ENCODE results near the gene RMI2. TPM values are rescaled to one million over a fixed set of nuclear protein-coding genes. Genes with fewer than 3 reads are reported as not detected.

RMI2 gene
- total RNA-seq, 2 experiments from 2014 or later, result 43.1 TPM

GRCh38 chr16:11370084-11370931 lies 25.0 kb downstream of the RMI2 start:
- CTCF ChIA-PET, result interaction anchor here (0.7 to 1.9 kb wide), 4 partner anchors 12 to 401 kb away, joined by 3 to 9 read pairs (median 6); no protein-coding TSS in a partner anchor
- POLR2A ChIA-PET, result interaction anchor here (0.7 kb wide), 1 partner anchor 427 kb away, joined by 7 read pairs; no protein-coding TSS in a partner anchor

- ChIA-PET POLR2A (interaction anchor here (0.7 kb wide), 1 partner anchor 426 kb away, joined by 7 read pairs; no protein-coding TSS in a partner anchor), CTCF (interaction anchor here (0.7 to 1.9 kb wide), 7 partner anchors 13 to 402 kb away, joined by 3 to 9 read pairs (median 5); no protein-coding TSS in a partner anchor)
Observed at GRCh38 chr16:11370932-11371279, 25.6 kb downstream of the RMI2 start.

- POLR2A ChIA-PET, result no interaction called here
- CTCF ChIA-PET, result interaction anchor here (0.5 to 3.0 kb wide), 30 partner anchors 10 to 408 kb away, joined by 3 to 13 read pairs (median 4); partner anchors contain the start of gene SOCS1
Observed at GRCh38 chr16:11372073-11372828, 27.0 kb downstream of the RMI2 start.

- POLR2A ChIA-PET, result no interaction called here
- CTCF ChIA-PET, result interaction anchor here (0.6 to 3.0 kb wide), 8 partner anchors 11 to 408 kb away, joined by 3 to 9 read pairs (median 3); no protein-coding TSS in a partner anchor
Observed at GRCh38 chr16:11372829-11373306, 27.6 kb downstream of the RMI2 start.

- POLR2A ChIA-PET, result no interaction called here
- CTCF ChIA-PET, result interaction anchor here (3.0 kb wide), 1 partner anchor 22 kb away, joined by 9 read pairs; no protein-coding TSS in a partner anchor
Observed at GRCh38 chr16:11374255-11374654, 29.0 kb downstream of the RMI2 start.

- CTCF ChIA-PET, result interaction anchor here (1.8 kb wide), 1 partner anchor 413 kb away, joined by 4 read pairs; no protein-coding TSS in a partner anchor
- POLR2A ChIA-PET, result no interaction called here
Observed at GRCh38 chr16:11377154-11377553, 31.9 kb downstream of the RMI2 start.

- POLR2A ChIA-PET, result interaction anchor here (0.6 kb wide), 1 partner anchor 123 kb away, joined by 4 read pairs; the partner anchor contains the start of gene SOCS1
- CTCF ChIA-PET, result interaction anchor here (0.6 to 1.6 kb wide), 8 partner anchors 10 to 415 kb away, joined by 3 to 11 read pairs (median 3); no protein-coding TSS in a partner anchor
Observed at GRCh38 chr16:11378951-11379350, 33.7 kb downstream of the RMI2 start.

GRCh38 chr16:11379420-11379819 lies 34.2 kb downstream of the RMI2 start:
- ChIA-PET CTCF (interaction anchor here (0.6 to 1.6 kb wide), 7 partner anchors 10 to 416 kb away, joined by 3 to 11 read pairs (median 3); no protein-coding TSS in a partner anchor), POLR2A (interaction anchor here (0.6 kb wide), 1 partner anchor 123 kb away, joined by 4 read pairs; the partner anchor contains the start of gene SOCS1)

- ChIA-PET POLR2A (no interaction called here), CTCF (interaction anchor here (1.1 kb wide), 1 partner anchor 17 kb away, joined by 3 read pairs; no protein-coding TSS in a partner anchor)
Observed at GRCh38 chr16:11380836-11381235, 35.6 kb downstream of the RMI2 start.

GRCh38 chr16:11383481-11384183 lies 38.4 kb downstream of the RMI2 start:
- ChIA-PET CTCF (interaction anchor here (1.4 kb wide), 1 partner anchor 13 kb away, joined by 4 read pairs; no protein-coding TSS in a partner anchor), POLR2A (no interaction called here)

GRCh38 chr16:11384184-11384955 lies 39.1 kb downstream of the RMI2 start:
- POLR2A ChIA-PET, result no interaction called here
- CTCF ChIA-PET, result interaction anchor here (0.5 to 1.4 kb wide), 2 partner anchors 12 to 314 kb away, joined by 4 read pairs; no protein-coding TSS in a partner anchor

- ChIA-PET POLR2A (no interaction called here), CTCF (interaction anchor here (0.5 to 3.2 kb wide), 3 partner anchors 11 to 314 kb away, joined by 4 to 12 read pairs (median 4); no protein-coding TSS in a partner anchor)
Observed at GRCh38 chr16:11384956-11385586, 39.8 kb downstream of the RMI2 start.

GRCh38 chr16:11386054-11386680 lies 40.9 kb downstream of the RMI2 start:
- CTCF ChIA-PET, result interaction anchor here (3.2 kb wide), 1 partner anchor 10 kb away, joined by 12 read pairs; no protein-coding TSS in a partner anchor
- POLR2A ChIA-PET, result no interaction called here

- ChIA-PET POLR2A (no interaction called here), CTCF (interaction anchor here (1.1 to 3.2 kb wide), 2 partner anchors 9 to 15 kb away, joined by 5 to 12 read pairs; no protein-coding TSS in a partner anchor)
Observed at GRCh38 chr16:11386791-11387546, 41.7 kb downstream of the RMI2 start.

GRCh38 chr16:11389083-11389482 lies 43.8 kb downstream of the RMI2 start:
- CTCF ChIA-PET, result interaction anchor here (0.5 to 1.7 kb wide), 3 partner anchors 18 to 418 kb away, joined by 3 to 4 read pairs (median 3); no protein-coding TSS in a partner anchor
- POLR2A ChIA-PET, result no interaction called here
